Astrocyte of the spinal cord (primary cell): ENCODE results near the gene PLK1.

Experiments
- DNase-seq: peaks from one replicate; pipeline ENCODE4 v3.0.0; 2011; ENCODE audit warnings: low read depth, low spot score
- H3K4me3 ChIP-seq: 2 replicates; pipeline ENCODE4 v1.5.1; 2011; ENCODE audit warnings: low read depth, mild to moderate bottlenecking, low read length, moderate library complexity
- in situ Hi-C: cut with HindIII; loops from 2 replicates; pipeline ENCODE4 v1.10.0; 2017; ENCODE audit warnings: low sequenced_read_pairs
- TF ChIP-seq, protein P1 (sequence below): IDR thresholded peaks from 2 replicates; pipeline ENCODE4 v1.5.1; 2012; ENCODE audit warnings: low read depth, mild to moderate bottlenecking, low read length, inconsistent platforms

PLK1 gene

DNA sequence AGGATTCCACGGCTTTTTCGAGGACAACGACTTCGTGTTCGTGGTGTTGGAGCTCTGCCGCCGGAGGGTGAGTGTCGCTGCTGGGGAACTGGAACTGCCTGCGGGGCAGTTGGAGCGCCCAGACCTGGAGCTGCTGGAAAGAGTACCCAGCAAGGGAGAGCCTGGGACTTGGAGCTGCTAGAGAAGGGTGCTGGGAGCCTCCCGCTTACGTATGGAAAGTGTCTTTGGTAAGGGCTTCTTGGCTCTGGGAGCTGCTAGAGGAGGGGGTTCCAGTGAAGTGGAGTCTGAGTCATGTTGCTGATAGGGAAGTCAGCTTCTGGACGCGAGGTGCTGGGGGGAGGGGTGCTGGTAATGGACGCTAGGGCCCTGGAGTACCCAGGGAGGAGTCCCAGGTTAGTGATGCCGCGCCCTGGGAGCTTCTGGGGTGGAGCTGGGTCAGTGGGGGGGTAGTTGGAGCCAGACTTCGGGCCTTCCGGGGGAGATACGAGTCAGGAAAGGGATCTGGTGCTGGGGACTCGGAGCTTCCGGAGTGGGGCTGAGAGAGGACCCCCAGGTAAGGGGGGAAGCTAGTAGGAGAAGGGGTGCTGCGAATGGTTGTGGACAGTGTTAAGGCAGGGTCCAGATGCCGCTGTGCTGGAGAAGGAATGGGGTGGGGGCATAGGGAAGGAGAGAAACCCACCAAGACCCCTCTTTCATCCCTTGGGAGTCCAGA is 741 bp downstream of the PLK1 start:
- in situ Hi-C loops: no loop called here
- peak; percentile 28 for DNase-seq
- TF ChIP-seq, protein P1, sequence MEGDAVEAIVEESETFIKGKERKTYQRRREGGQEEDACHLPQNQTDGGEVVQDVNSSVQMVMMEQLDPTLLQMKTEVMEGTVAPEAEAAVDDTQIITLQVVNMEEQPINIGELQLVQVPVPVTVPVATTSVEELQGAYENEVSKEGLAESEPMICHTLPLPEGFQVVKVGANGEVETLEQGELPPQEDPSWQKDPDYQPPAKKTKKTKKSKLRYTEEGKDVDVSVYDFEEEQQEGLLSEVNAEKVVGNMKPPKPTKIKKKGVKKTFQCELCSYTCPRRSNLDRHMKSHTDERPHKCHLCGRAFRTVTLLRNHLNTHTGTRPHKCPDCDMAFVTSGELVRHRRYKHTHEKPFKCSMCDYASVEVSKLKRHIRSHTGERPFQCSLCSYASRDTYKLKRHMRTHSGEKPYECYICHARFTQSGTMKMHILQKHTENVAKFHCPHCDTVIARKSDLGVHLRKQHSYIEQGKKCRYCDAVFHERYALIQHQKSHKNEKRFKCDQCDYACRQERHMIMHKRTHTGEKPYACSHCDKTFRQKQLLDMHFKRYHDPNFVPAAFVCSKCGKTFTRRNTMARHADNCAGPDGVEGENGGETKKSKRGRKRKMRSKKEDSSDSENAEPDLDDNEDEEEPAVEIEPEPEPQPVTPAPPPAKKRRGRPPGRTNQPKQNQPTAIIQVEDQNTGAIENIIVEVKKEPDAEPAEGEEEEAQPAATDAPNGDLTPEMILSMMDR: no peak
- peak overlapping the region; percentile 70 for H3K4me3 ChIP-seq

DNA sequence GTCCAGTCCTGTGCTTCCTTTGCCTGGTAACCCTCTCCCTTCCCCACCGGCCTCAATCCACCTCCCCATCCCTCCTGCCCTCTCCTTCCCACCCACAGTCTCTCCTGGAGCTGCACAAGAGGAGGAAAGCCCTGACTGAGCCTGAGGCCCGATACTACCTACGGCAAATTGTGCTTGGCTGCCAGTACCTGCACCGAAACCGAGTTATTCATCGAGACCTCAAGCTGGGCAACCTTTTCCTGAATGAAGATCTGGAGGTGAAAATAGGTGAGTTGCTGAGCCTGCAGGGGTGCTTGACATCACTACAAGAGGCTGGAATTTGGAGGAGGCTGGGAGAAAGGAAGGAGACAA is 1.3 kb downstream of the PLK1 start:
- no peak for DNase-seq
- H3K4me3 ChIP-seq: peak overlapping the region; percentile 70
- TF ChIP-seq, protein P1: no peak
- in situ Hi-C loops: no loop called here

DNA sequence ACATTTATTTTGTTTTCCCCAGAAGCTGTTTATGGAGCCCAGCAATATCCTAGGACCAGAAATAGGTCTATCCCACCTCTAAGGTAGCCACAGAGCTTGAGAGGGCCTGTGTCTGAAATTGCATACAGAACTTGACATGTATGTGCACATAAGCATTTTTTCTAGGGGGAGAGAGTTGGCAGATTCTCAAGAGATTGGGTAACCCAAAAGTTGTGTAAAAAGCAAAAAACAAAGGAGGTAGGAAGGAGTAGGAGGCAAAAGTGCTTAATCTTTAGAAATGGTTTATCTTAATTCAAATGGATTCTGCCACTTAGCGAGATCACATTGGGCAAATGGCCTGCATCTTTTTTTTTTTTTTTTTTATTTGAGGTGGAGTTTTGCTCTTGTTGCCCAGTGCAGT is 3.5 kb downstream of the PLK1 start:
- in situ Hi-C loops: no loop called here
- H3K4me3 ChIP-seq: no peak overlapping the region
- TF ChIP-seq, protein P1: no peak
- no peak for DNase-seq

DNA sequence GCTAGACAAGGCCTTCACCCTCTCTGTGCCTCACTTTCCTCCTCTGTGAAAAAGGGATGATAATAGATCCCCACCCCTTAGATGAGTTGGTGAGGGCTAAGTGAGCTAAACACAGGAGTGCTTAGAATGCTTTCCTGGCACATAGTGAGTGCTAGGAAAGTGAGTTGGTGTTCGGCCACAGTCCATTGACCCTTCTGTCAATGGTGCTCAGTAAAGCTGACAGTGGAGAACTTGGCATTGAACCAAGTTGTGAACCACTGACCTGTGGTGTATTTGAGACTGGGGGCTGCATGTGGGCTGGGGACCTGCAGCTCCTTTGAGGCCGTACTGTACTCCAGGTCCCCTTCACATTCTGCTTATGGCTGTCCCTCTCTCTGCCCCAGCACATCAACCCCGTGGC is 4.8 kb downstream of the PLK1 start:
- TF ChIP-seq, protein P1: no peak
- no peak overlapping the region for H3K4me3 ChIP-seq
- in situ Hi-C loops: no loop called here

DNA sequence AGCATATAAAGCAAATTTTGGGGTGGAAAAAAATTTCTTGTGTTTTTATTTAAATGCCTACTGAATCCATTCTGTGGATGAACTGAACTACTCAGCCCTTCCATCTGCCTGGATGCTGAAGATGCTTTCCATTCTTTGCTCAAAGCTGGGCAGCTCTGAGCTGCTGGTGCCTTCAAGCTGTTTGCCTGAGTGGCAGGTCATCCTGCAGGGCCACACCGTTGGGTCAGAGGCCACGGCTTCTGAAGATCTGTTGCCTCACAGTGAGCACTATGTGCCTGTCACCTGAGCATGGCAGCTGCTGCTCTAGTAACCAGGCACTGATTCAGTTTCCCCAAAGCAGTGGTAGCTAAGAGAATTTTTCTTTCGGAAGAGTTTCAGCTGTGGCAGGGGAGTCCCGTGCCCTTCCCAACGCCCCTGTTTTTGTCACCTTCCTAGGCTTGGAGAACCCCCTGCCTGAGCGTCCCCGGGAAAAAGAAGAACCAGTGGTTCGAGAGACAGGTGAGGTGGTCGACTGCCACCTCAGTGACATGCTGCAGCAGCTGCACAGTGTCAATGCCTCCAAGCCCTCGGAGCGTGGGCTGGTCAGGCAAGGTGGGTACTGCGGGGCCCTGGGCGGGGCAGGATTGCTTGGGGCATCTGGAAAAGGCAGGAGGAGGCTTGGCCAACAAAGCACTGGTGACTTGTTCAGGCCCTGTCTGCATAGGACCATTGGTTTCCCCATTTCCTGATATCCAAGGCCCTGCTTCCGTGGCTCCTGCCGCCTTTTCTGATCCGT is 8.5 kb downstream of the PLK1 start:
- no peak for DNase-seq
- in situ Hi-C loops: no loop called here
- no peak overlapping the region for H3K4me3 ChIP-seq
- TF ChIP-seq, protein P1: no peak

More for the DNA sequence above, 4.8 kb downstream of the PLK1 start:
- DNase-seq: no peak

DNA sequence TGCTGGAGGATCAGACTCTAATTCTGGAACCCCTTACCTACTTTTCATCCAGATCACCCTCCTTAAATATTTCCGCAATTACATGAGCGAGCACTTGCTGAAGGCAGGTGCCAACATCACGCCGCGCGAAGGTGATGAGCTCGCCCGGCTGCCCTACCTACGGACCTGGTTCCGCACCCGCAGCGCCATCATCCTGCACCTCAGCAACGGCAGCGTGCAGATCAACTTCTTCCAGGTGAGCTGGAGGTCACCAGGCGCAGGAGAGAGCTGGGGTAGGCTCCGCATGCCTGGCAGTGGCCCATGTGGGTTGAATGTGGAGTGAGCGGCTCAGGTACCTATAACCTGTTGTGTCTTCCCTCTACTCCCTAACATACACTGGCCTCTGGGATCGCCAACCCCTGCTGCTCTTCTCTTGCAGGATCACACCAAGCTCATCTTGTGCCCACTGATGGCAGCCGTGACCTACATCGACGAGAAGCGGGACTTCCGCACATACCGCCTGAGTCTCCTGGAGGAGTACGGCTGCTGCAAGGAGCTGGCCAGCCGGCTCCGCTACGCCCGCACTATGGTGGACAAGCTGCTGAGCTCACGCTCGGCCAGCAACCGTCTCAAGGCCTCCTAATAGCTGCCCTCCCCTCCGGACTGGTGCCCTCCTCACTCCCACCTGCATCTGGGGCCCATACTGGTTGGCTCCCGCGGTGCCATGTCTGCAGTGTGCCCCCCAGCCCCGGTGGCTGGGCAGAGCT is 10.9 kb downstream of the PLK1 start:
- TF ChIP-seq, protein P1: no peak
- in situ Hi-C loops: no loop called here
- no peak overlapping the region for H3K4me3 ChIP-seq
- DNase-seq: no peak
